NB4 (cell line): Measurements from ENCODE around the gene CLEC16A.

Experiments
- MYC ChIP-seq: IDR thresholded peaks from 2 replicates; pipeline ENCODE4 v1.6.1; 2011; ENCODE audit warnings: low read depth, low read length
- POLR2A ChIP-seq: IDR thresholded peaks from 2 replicates; pipeline ENCODE4 v1.6.1; 2011; ENCODE audit warnings: mild to moderate bottlenecking; ENCODE audit not compliant: insufficient read length; ENCODE audit errors: extremely low read depth
- TF ChIP-seq, protein P1 (sequence below): IDR thresholded peaks from one replicate; pipeline ENCODE4 v1.5.1; 2012; ENCODE audit warnings: low read depth, low read length
- TF ChIP-seq, protein P2 (sequence below): IDR thresholded peaks from 2 replicates; pipeline ENCODE4 v1.6.1; 2011; ENCODE audit warnings: low read depth, low read length

GRCh38 chr16:11035096-11035495 lies 90.7 kb downstream of the CLEC16A start:
- TF ChIP-seq, protein P1, sequence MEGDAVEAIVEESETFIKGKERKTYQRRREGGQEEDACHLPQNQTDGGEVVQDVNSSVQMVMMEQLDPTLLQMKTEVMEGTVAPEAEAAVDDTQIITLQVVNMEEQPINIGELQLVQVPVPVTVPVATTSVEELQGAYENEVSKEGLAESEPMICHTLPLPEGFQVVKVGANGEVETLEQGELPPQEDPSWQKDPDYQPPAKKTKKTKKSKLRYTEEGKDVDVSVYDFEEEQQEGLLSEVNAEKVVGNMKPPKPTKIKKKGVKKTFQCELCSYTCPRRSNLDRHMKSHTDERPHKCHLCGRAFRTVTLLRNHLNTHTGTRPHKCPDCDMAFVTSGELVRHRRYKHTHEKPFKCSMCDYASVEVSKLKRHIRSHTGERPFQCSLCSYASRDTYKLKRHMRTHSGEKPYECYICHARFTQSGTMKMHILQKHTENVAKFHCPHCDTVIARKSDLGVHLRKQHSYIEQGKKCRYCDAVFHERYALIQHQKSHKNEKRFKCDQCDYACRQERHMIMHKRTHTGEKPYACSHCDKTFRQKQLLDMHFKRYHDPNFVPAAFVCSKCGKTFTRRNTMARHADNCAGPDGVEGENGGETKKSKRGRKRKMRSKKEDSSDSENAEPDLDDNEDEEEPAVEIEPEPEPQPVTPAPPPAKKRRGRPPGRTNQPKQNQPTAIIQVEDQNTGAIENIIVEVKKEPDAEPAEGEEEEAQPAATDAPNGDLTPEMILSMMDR = no peak
- TF ChIP-seq POLR2A (no peak), MYC (no peak)
- TF ChIP-seq, protein P2, sequence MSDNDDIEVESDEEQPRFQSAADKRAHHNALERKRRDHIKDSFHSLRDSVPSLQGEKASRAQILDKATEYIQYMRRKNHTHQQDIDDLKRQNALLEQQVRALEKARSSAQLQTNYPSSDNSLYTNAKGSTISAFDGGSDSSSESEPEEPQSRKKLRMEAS = no peak
